Neural cell (in vitro differentiated cells): ENCODE measurements around the gene NFIA. TPM values are rescaled to one million over a fixed set of nuclear protein-coding genes. Genes with fewer than 3 reads are reported as not detected.

Experiments
- H2AFZ ChIP-seq: fragments of 200-600, 300-800 bp; sonication (generic), shearing (Covaris generic); 2 replicates; pipeline ENCODE4 v1.6.0; 2014; ENCODE audit warnings: low read depth, mild to moderate bottlenecking, antibody characterized with exemption, low read length, moderate library complexity
- H3F3A ChIP-seq: fragments of 200-600 bp; shearing (Covaris generic); 2 replicates; pipeline ENCODE4 v1.6.1; 2016; ENCODE audit warnings: mild to moderate bottlenecking, moderate library complexity, mixed read lengths, antibody characterized with exemption, low read length; ENCODE audit not compliant: insufficient read depth, poor library complexity, severe bottlenecking
- H3K27ac ChIP-seq: fragments of 200-600, 300-800 bp; sonication (generic), shearing (Covaris generic); 2 replicates; pipeline ENCODE4 v1.5.1; 2014; ENCODE audit warnings: mild to moderate bottlenecking, low read length, moderate library complexity
- H3K27me3 ChIP-seq: fragments of 300-800, 200-600 bp; sonication (generic), shearing (Covaris generic); 2 replicates; pipeline ENCODE4 v1.6.0; 2014; ENCODE audit warnings: mild to moderate bottlenecking, low read depth, low read length, moderate library complexity; ENCODE audit not compliant: insufficient read depth
- H3K36me3 ChIP-seq: fragments of 300-800, 200-600 bp; sonication (generic), shearing (Covaris generic); 2 replicates; pipeline ENCODE4 v1.5.1; 2014; ENCODE audit warnings: mild to moderate bottlenecking, antibody characterized with exemption, low read length, moderate library complexity; ENCODE audit not compliant: insufficient read depth
- H3K4me2 ChIP-seq: fragments of 300-800, 200-600 bp; sonication (generic), shearing (Covaris generic); 2 replicates; pipeline ENCODE4 v1.6.0; 2014; ENCODE audit warnings: mild to moderate bottlenecking, low read length
- H3K4me3 ChIP-seq: fragments of 300-800, 200-600 bp; sonication (generic), shearing (Covaris generic); 2 replicates; pipeline ENCODE4 v1.5.1; 2014; ENCODE audit warnings: mild to moderate bottlenecking, low read length, moderate library complexity
- H3K79me2 ChIP-seq: fragments of 200-600 bp; shearing (Covaris generic); replicated peaks from 2 replicates; pipeline ENCODE4 v1.6.0; 2014; ENCODE audit warnings: mild to moderate bottlenecking, low read length, moderate library complexity; ENCODE audit not compliant: insufficient read depth
- H3K9ac ChIP-seq: fragments of 300-800, 200-600 bp; sonication (generic), shearing (Covaris generic); 2 replicates; pipeline ENCODE4 v1.6.1; 2016; ENCODE audit warnings: mild to moderate bottlenecking, low read length, mixed read lengths
- H3K9me2 ChIP-seq: fragments of 200-600 bp; shearing (Covaris generic); 2 replicates; pipeline ENCODE4 v1.6.1; 2016; ENCODE audit warnings: mild to moderate bottlenecking, low read length, mixed read lengths; ENCODE audit not compliant: insufficient read depth
- H3K9me3 ChIP-seq: fragments of 200-600, 300-800 bp; sonication (generic), shearing (Covaris generic); 2 replicates; pipeline ENCODE4 v1.6.1; 2016; ENCODE audit warnings: mild to moderate bottlenecking, mixed run types, low read length, moderate library complexity, mixed read lengths
- H4K20me1 ChIP-seq: fragments of 200-600 bp; shearing (Covaris generic); 2 replicates; pipeline ENCODE4 v1.6.1; 2016; ENCODE audit warnings: mild to moderate bottlenecking, mixed run types; ENCODE audit not compliant: insufficient read depth
- CTCF ChIP-seq: fragments of 450-650 bp; IDR thresholded peaks from 2 replicates; pipeline ENCODE4 v1.5.1; 2014; ENCODE audit warnings: antibody characterized with exemption, mild to moderate bottlenecking, moderate library complexity; ENCODE audit not compliant: poor library complexity, severe bottlenecking
- EP300 ChIP-seq: fragments of 450-650 bp; conservative IDR thresholded peaks from 2 replicates; pipeline ENCODE4 v1.6.1; 2014; ENCODE audit warnings: antibody characterized with exemption, mild to moderate bottlenecking, moderate library complexity; ENCODE audit not compliant: poor library complexity, severe bottlenecking
- EZH2 ChIP-seq: fragments of 200-600, 300-800 bp; shearing (Covaris generic), sonication (generic); IDR thresholded peaks from 2 replicates; pipeline ENCODE4 v1.6.1; 2014; ENCODE audit warnings: antibody characterized with exemption, low read length, borderline replicate concordance, mild to moderate bottlenecking; ENCODE audit not compliant: insufficient read depth, poor library complexity, severe bottlenecking
- MXI1 ChIP-seq: fragments of 450-650 bp; conservative IDR thresholded peaks from 2 replicates; pipeline ENCODE4 v1.6.1; 2014; ENCODE audit warnings: antibody characterized with exemption, mild to moderate bottlenecking; ENCODE audit not compliant: poor library complexity, severe bottlenecking
- POLR2AphosphoS5 ChIP-seq: IDR thresholded peaks from 2 replicates; pipeline ENCODE4 v1.6.1; 2012
- RAD21 ChIP-seq: fragments of 450-650 bp; conservative IDR thresholded peaks from 2 replicates; pipeline ENCODE4 v1.6.1; 2014; ENCODE audit warnings: antibody characterized with exemption, mild to moderate bottlenecking, moderate library complexity
- REST ChIP-seq: IDR thresholded peaks from 2 replicates; pipeline ENCODE4 v1.6.1; 2012; ENCODE audit warnings: borderline replicate concordance
- SMC3 ChIP-seq: fragments of 450-650 bp; conservative IDR thresholded peaks from 2 replicates; pipeline ENCODE4 v1.6.1; 2014; ENCODE audit warnings: antibody characterized with exemption, mild to moderate bottlenecking, moderate library complexity; ENCODE audit not compliant: poor library complexity
- TAF1 ChIP-seq: IDR thresholded peaks from 2 replicates; pipeline ENCODE4 v1.6.1; 2012; ENCODE audit warnings: low read depth
- polyA plus RNA-seq: library from polyadenylated mRNA; depleted of rRNA; stranded (reverse); fragments of >200 nt; gene quantifications from 2 replicates; pipeline ENCODE4 v1.2.3, GENCODE V29; 2014

NFIA gene
- polyA plus RNA-seq, 1 donor from 2014 or later, result 0.47 TPM

GRCh38 chr1:61158591-61158990 is 76.2 kb downstream of the NFIA start:
- no peaks in the 10 kb centered on the region for H3F3A ChIP-seq
- H3K79me2 ChIP-seq, result no peaks in the 10 kb centered on the region
- H3K9me3 ChIP-seq, result no peaks in the 10 kb centered on the region
- H3K9me2 ChIP-seq, result no peaks in the 10 kb centered on the region
- no peak overlapping the region for H2AFZ ChIP-seq
- H3K4me3 ChIP-seq, result no peak overlapping the region
- TF ChIP-seq RAD21, result no peak
- TF ChIP-seq REST, result no peak
- no peak for TF ChIP-seq EP300
- TF ChIP-seq CTCF, result no peak
- no peak for TF ChIP-seq EZH2
- TF ChIP-seq POLR2AphosphoS5, result no peak
- no peak for TF ChIP-seq TAF1
- no peak for TF ChIP-seq SMC3
- TF ChIP-seq MXI1, result no peak
- no peak overlapping the region for H3K9ac ChIP-seq
- no peak overlapping the region for H3K27ac ChIP-seq
- H3K27me3 ChIP-seq, result peaks cover 13% of the 10 kb centered on the region
- H4K20me1 ChIP-seq, result no peaks in the 10 kb centered on the region
- no peaks in the 10 kb centered on the region for H3K36me3 ChIP-seq
- no peak overlapping the region for H3K4me2 ChIP-seq

GRCh38 chr1:61160526-61160925 is 78.2 kb downstream of the NFIA start:
- no peaks in the 10 kb centered on the region for H3K79me2 ChIP-seq

More at GRCh38 chr1:61160526-61160925, 78.2 kb downstream of the NFIA start:
- Histone ChIP-seq H3F3A (no peaks in the 10 kb centered on the region), H3K9me2 (no peaks in the 10 kb centered on the region), H3K9me3 (no peaks in the 10 kb centered on the region), H3K4me3 (no peak overlapping the region), H3K36me3 (no peaks in the 10 kb centered on the region), H4K20me1 (no peaks in the 10 kb centered on the region), H3K4me2 (no peak overlapping the region), H3K27ac (no peak overlapping the region), H2AFZ (no peak overlapping the region), H3K27me3 (peaks cover 13% of the 10 kb centered on the region), H3K9ac (no peak overlapping the region)
- no peak for TF ChIP-seq EZH2
- no peak for TF ChIP-seq REST
- no peak for TF ChIP-seq TAF1
- TF ChIP-seq RAD21, result no peak
- no peak for TF ChIP-seq CTCF
- no peak for TF ChIP-seq MXI1
- TF ChIP-seq EP300, result no peak
- TF ChIP-seq POLR2AphosphoS5, result no peak
- no peak for TF ChIP-seq SMC3
